ENCODE measurements around the gene MAN2B2.

MAN2B2 gene

DNA sequence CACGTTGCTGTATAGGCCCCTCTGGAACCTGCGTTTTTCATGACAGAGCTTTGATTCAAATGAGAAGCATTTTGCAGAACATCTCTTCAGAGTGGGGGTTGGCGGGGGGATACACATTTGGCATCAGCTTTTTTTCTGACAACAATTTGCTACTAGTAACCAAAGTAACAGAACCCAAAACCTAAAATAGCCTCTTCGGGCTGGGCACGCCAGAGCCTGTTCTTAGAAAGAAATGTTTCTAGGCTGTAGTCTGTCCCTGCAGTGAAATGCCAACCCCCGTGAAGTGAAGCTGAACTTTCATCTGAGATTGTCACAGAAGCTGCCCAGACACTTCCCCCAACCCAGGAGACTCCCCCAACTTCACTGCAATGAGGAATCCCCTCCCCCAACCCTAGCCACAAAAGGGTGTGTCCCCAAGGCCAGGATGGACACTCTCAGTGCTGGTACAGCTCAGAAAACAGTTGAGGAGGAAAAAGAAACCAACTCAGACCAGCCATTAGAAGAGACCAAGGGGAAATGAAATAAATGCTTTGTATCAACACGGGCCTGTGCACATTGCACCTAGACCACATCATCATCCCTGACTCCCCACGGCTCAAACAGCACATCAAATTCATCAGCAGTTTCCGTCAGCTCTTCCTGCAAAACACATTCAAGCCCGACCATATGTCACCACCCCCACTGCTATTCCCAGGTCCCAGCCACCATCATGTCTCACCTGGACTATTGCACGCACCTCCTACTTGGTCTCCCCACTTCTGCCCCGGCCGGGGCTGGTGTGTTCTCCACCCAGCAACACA is 8.4 kb upstream of the MAN2B2 start:
- DNase-seq (ENCODE audit: insufficient read length, low spot score) (no peak), FAIRE-seq (no peak)
- TF ChIP-seq, protein P1, sequence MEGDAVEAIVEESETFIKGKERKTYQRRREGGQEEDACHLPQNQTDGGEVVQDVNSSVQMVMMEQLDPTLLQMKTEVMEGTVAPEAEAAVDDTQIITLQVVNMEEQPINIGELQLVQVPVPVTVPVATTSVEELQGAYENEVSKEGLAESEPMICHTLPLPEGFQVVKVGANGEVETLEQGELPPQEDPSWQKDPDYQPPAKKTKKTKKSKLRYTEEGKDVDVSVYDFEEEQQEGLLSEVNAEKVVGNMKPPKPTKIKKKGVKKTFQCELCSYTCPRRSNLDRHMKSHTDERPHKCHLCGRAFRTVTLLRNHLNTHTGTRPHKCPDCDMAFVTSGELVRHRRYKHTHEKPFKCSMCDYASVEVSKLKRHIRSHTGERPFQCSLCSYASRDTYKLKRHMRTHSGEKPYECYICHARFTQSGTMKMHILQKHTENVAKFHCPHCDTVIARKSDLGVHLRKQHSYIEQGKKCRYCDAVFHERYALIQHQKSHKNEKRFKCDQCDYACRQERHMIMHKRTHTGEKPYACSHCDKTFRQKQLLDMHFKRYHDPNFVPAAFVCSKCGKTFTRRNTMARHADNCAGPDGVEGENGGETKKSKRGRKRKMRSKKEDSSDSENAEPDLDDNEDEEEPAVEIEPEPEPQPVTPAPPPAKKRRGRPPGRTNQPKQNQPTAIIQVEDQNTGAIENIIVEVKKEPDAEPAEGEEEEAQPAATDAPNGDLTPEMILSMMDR (IDR thresholded peaks at IDR 0.05; ENCODE audit: insufficient read depth, missing control alignments): no peak

DNA sequence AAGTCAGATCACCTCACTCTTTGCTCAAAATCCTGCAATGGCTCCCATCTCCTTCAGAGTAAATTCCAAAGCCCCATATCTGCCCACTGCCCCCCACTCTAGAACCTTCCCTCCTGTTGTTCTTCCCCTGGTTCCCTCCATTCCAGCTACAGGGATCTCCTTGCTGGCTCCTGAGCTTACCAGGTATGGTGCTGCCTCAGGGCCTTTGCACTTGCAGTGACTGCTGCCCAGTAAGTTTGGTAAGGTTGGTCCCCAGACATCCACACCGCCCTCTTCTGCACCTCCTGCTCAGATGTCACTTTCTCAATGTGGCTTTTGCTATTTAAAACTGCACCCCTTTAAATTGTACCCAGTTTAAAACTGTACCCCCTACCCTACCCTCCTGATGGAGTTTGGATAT is 7.8 kb upstream of the MAN2B2 start:
- FAIRE-seq: no peak
- TF ChIP-seq, protein P1 (IDR thresholded peaks at IDR 0.05; ENCODE audit: insufficient read depth, missing control alignments): no peak
- no peak for DNase-seq (ENCODE audit: insufficient read length, low spot score)

DNA sequence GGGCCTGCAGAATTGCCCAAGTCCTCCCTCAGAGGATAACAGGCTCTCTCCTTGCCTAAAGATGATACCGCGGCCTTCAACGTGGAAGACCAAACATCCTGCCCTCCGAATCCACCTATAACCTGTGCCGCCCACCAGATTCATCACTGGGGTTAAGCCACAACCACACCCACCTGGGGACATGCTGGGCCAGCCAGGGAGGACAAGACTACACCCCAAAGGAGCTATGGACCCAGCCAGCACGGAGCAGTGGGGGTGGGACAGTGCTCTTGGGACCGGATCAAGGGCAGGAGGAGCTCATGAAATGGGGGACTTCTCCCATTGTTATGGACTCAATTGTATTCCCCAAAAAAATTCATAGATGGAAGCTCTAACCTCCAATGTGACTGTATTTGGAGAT is 6.8 kb upstream of the MAN2B2 start:
- TF ChIP-seq, protein P1 (IDR thresholded peaks at IDR 0.05; ENCODE audit: insufficient read depth, missing control alignments): no peak
- DNase-seq (ENCODE audit: insufficient read length, low spot score) (no peak), FAIRE-seq (no peak)

DNA sequence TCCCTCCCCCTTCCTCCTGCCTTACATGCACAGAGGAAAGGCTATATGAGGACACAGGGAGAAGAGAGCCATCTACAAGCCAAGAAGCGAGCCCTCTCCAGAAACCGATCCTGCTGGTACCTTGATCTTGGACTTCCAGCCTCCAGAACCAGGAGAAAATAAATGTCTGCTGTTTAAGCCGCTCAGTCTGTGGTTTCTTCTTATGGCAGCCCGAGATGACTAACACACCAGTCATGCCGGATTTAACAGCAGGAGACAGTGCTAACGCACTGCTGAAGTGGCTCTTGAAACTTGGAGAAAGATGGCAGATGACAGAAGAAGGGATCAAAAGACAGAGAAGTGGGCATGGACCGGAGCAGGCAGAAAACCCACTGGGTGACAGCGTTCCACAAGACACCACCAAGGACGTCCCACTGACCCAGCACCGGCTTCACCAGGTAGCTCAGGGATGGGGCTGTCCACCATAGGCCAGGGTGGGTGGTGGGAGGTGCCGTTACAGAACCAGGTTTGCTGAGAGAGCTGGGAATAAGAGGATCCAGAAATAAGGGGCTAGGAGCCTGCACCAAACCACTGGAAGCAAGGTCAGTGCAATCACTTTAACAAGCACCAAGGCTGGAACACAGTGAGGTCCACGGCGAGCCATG is 6.2 kb upstream of the MAN2B2 start:
- TF ChIP-seq, protein P1 (IDR thresholded peaks at IDR 0.05; ENCODE audit: insufficient read depth, missing control alignments): no peak
- FAIRE-seq (no peak), DNase-seq (ENCODE audit: insufficient read length, low spot score) (no peak)

DNA sequence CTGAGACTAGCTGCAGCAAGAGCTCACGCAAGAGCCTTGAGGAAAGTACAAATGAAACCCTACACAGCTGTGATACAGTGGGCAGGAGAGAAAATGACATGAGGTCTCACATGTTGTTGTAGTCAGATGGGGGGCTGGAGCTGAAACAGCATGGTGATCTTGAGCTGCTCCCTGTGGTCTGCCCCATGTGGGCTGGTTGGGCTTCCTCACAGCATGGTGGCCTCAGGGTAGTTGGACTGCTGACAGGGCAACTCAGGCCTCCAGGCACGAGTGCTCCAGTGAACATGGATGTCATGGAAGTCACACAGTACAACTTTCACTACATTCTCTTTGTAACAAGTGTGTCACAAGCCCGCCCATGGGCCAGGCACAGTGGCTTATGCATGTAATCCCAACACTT is 3.4 kb upstream of the MAN2B2 start:
- FAIRE-seq: no peak
- TF ChIP-seq, protein P1 (IDR thresholded peaks at IDR 0.05; ENCODE audit: insufficient read depth, missing control alignments): no peak
- DNase-seq (ENCODE audit: insufficient read length, low spot score): no peak

DNA sequence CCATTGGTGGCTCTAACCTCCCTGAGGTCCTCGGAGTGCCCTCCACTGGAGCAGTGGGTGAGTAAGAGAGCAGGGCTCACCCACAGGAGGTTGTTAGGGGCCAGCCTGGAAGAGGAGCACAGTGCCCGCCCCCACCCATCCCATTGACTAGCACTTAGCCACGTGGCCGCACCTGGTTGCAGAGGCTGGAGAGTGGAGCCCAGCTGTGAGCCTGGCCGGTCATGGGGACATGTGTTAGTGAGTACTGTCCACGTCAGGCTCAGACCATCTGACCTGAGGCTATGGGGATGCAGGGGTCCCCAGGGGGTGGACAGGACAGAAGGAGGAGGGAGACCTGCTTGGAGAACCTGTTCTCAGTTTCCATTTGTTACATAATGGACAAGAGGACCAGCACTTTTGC is 1.4 kb upstream of the MAN2B2 start:
- DNase-seq (ENCODE audit: insufficient read length, low spot score) (no peak), FAIRE-seq (no peak)
- TF ChIP-seq, protein P1 (IDR thresholded peaks at IDR 0.05; ENCODE audit: insufficient read depth, missing control alignments): no peak
